HEK293T (cell line): ENCODE data around the gene ALPG.

ENCODE experiments used
- ARNT ChIP-seq: fragments of 450-650 bp; IDR thresholded peaks from 2 replicates; pipeline ENCODE4 v1.6.1; 2017; ENCODE audit warnings: mild to moderate bottlenecking
- BHLHE40 ChIP-seq: fragments of 450-650 bp; IDR thresholded peaks from 2 replicates; pipeline ENCODE4 v1.6.1; 2016; ENCODE audit warnings: mild to moderate bottlenecking, moderate library complexity, borderline replicate concordance
- CTBP1 ChIP-seq: fragments of 450-650 bp; IDR thresholded peaks from 2 replicates; pipeline ENCODE4 v1.6.1; 2016; ENCODE audit warnings: borderline replicate concordance
- ELF4 ChIP-seq: fragments of 450-650 bp; IDR thresholded peaks from 2 replicates; pipeline ENCODE4 v1.6.1; 2017; ENCODE audit warnings: antibody characterized with exemption
- FOXK2 ChIP-seq: fragments of 450-650 bp; IDR thresholded peaks from 2 replicates; pipeline ENCODE4 v1.6.1; 2016; ENCODE audit warnings: mild to moderate bottlenecking
- FOXM1 ChIP-seq: fragments of 450-650 bp; IDR thresholded peaks from 2 replicates; pipeline ENCODE4 v1.6.1; 2017; ENCODE audit warnings: mild to moderate bottlenecking, borderline replicate concordance
- HDGF ChIP-seq: fragments of 450-650 bp; IDR thresholded peaks from 2 replicates; pipeline ENCODE4 v1.6.1; 2017; ENCODE audit warnings: antibody characterized with exemption, borderline replicate concordance
- L3MBTL2 ChIP-seq: fragments of 450-650 bp; conservative IDR thresholded peaks from 2 replicates; pipeline ENCODE4 v1.6.1; 2016; ENCODE audit warnings: mild to moderate bottlenecking
- SP1 ChIP-seq: fragments of 450-650 bp; IDR thresholded peaks from 2 replicates; pipeline ENCODE4 v1.6.1; 2017
- SUZ12 ChIP-seq: fragments of 450-650 bp; IDR thresholded peaks from 2 replicates; pipeline ENCODE4 v1.6.1; 2016; ENCODE audit warnings: mild to moderate bottlenecking
- TARDBP ChIP-seq: fragments of 450-650 bp; IDR thresholded peaks from 2 replicates; pipeline ENCODE4 v1.6.1; 2016

- TF ChIP-seq SP1: no peak
- TF ChIP-seq ELF4: no peak
- no peak for TF ChIP-seq SUZ12
- no peak for TF ChIP-seq CTBP1
- no peak for TF ChIP-seq FOXM1
- TF ChIP-seq BHLHE40: no peak
- no peak for TF ChIP-seq HDGF
- no peak for TF ChIP-seq ARNT
- TF ChIP-seq TARDBP: no peak
- TF ChIP-seq L3MBTL2: no peak
- no peak for TF ChIP-seq FOXK2
These were observed 28.1 kb downstream of the ALPG start for GRCh38 chr2:232434563-232435374.
